H7 (cell line): ENCODE data around the gene STIL. TPM values are rescaled to one million over a fixed set of nuclear protein-coding genes. Genes with fewer than 3 reads are reported as not detected.

Experiments
- DNase-seq: peaks from one replicate; pipeline ENCODE4 v3.0.0; 2012
- H3K27me3 ChIP-seq: 2 replicates; pipeline ENCODE4 v1.6.0; 2011; ENCODE audit warnings: mild to moderate bottlenecking, low read length; ENCODE audit not compliant: control insufficient read depth, insufficient read depth
- H3K36me3 ChIP-seq: replicated peaks from 2 replicates; pipeline ENCODE4 v1.5.1; 2011; ENCODE audit warnings: low read length; ENCODE audit not compliant: control insufficient read depth, insufficient read depth
- H3K4me3 ChIP-seq: 2 replicates; pipeline ENCODE4 v1.5.1; 2011; ENCODE audit warnings: low read depth, mild to moderate bottlenecking, control low read depth, low read length, moderate library complexity; ENCODE audit not compliant: insufficient read depth
- total RNA-seq: library from RNA; depleted of rRNA; stranded (reverse); fragments of >200 nt; shearing (Covaris generic); gene quantifications from 2 replicates; pipeline ENCODE4 v1.2.3, GENCODE V29; 2014

The STIL gene
- total RNA-seq, 1 experiment from 2014 or later: 55.5 TPM

DNA sequence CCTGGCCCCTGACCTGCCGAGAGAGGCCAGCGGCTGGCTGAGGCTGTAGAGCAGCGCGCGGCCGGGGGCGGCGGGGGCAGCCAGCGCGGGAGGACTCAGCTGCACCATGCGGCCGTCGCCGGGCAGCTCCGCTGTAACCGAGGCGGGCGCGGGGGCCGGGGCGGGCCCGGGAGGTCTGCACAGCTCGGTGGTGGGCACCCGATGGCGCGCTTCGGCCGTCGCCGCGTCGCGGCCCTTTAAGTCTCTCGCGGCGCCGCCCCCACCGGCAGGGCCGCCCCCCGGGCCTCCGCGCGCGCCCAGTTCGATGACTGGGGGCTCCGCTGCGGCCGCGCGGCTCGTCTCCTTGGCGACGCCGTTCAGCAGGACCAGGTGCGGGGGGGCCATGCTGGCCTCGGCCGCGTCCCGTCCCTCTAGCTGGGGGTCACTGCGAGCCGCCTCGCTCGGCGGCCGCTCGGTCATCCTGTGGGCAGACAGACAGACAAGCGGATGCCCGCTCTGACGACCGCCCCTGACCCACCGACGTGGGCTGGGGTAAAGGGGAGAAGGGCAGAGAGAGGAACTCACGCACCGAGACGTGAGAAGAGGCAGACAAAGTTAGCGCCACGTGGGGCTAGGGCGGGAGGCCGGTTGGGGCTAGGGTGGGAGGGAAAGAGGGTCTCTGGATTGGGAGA is 88.4 kb downstream of the STIL start:
- H3K4me3 ChIP-seq: peak overlapping the region; percentile 20
- H3K27me3 ChIP-seq: peaks cover 97% of the 10 kb centered on the region
- peak; percentile 83 for DNase-seq
- no peaks in the 10 kb centered on the region for H3K36me3 ChIP-seq

DNA sequence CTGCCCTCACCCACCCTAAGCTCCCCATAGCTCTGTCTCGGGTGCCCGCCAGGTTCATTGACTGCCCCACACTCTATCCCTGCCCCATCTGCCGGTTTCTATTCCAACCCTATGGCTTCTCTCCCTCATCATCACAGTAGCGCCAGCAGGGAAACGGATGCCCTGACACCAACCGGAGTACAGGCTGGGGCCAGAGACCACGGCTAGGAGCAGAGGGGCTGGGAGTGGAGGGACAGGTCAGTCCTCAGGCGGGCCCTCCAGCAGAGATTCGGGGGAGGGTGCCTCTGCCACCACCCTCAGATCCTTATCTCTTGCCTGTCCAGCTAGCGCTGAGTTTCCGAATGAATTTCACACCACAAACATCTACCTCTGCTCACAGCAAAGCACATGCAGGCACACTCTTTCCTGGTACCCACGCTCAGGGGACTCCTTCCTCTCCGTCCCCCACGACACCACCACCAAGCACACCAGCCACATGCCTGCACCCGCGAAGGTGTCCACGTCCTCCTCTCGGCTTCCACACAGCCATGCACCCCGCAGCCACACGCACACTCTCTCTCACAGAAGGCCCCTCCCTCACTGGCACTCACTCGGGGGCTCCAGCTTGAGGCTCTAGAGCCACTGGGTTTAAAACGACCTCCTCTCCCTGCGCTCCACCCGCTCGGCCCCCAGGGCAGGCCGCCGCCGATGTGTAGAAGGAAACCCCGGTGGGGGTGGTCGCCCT is 89.1 kb downstream of the STIL start:
- DNase-seq: no peak
- H3K36me3 ChIP-seq: no peaks in the 10 kb centered on the region
- peaks cover 96% of the 10 kb centered on the region for H3K27me3 ChIP-seq
- H3K4me3 ChIP-seq: peak overlapping the region; percentile 0; the same call in 1 of the 2 replicates

DNA sequence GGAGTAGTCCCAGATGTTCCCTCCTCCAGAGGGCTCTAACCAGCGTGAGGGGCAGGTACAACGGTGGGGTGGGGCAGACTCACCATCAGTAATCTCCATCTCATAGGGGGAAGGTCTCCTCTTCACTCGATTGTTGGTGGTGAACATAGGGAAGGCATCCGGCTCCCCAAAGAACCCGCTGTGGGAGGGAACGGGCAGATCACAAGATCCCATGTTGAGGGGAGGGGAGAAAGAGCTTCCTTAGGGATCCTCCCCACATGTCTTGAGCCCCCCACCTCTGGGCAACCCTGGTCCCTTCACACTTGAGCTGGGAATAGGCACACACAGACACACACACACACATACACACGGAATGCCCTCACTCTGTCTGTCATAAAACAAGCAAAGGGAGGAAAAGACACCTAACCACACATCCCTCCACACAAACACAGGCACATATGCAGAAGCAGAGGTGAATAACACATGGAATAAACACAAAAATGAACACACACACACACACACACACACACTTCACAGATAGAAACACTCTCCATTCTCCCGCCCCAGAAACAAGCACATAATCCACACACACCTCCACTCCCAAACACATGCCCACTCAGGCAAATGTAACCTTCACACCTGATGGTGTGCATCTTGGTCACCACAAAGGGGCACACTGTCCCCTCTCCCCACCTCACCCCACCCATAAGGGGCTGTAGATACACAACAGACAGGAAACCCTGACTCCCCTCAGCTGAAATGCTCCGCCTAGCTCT is 89.8 kb downstream of the STIL start:
- Histone ChIP-seq H3K27me3 (peaks cover 92% of the 10 kb centered on the region), H3K36me3 (no peaks in the 10 kb centered on the region), H3K4me3 (no peak overlapping the region)
- DNase-seq: peak; percentile 53

DNA sequence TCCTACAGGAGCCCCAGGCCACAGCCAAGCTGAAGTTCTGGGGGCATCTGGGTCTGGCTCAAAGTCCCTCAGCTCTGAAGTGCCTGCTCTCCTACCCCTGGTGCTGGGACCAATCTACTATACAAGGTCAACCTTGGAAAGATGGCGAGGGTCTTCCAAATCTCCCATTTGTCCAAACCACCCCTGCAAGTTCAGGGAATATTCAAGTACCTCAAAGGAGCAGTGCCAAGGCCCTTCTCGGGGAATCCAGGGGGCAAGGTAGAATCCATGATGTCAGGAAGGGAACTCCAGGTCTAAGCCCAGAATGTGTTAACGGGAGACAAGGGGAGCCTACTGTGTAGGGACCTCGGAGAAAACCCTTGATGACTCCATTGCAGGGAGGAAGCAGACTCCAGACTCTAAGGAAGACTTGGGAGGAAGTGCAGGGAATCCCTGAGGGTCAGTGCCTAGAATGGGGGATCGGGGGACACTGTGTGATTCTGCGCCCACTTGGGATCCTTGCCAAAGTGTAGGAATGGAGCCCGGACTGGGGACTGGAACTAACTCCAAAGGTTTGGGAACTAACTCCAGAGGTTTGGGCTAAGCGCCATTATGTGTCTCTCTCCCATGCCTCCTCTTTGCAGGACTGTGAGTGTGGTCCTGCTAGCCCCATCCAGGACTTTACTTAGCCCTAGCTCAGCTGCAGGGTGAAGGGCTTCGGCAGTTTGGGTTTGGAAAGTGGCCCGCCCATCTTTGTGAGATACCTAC is 90.6 kb downstream of the STIL start:
- H3K27me3 ChIP-seq: peaks cover 86% of the 10 kb centered on the region

DNA sequence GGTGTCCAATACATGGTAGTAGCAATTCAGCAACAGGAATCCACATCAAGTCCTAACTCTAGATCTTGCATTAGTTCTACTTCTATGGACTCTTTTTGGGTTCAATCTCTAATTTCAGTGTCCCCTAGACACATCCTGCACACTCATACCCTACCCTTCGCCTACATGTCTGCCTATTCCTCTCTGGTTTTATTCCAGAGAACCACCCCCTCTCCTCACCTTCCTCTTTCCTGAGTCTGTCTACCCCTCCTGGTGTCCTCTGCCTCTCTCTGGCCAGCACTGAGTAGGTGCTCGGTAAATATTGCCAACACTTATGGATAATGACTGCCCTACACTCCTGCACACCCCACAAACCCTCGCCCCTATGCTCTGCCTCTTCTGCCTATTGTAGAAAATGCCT is 91.5 kb downstream of the STIL start:
- no peaks in the 10 kb centered on the region for H3K36me3 ChIP-seq
- no peak overlapping the region for H3K4me3 ChIP-seq
- DNase-seq: no peak
- peaks cover 78% of the 10 kb centered on the region for H3K27me3 ChIP-seq

More for the DNA sequence above, 90.6 kb downstream of the STIL start:
- no peak for DNase-seq
- no peak overlapping the region; the same call in 1 of the 2 replicates for H3K4me3 ChIP-seq
- H3K36me3 ChIP-seq: no peaks in the 10 kb centered on the region

DNA sequence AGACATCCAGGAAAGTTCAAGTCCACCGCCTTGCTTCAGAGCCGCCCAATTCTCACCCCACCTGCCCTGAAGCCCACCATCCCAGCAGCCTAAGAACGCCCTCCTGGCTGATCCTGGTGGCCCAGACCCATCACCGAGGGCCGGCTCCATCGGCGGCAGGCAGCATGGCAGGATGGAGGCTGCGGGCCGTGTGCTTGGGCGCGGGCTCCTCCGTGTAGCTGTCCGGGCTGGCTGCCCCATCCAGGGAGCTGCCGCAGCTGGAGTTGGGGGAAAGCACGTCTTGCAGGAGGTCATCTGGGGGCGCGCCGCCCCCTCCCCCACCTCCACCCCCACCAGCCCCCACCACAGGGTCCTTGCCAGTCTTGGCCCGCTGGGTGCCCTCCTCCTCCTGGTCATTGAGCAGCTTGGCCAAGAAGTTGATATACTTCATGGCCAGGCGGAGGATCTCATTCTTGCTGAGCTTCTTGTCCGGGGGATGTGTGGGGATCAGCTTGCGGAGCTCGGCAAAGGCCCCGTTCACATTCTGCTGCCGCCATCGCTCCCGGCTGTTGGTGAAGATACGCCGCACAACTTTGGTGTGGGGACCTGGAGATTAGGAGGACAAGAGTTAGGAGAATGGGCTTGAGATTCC is 94.2 kb downstream of the STIL start:
- Histone ChIP-seq H3K4me3 (no peak overlapping the region), H3K27me3 (peaks cover 50% of the 10 kb centered on the region), H3K36me3 (no peaks in the 10 kb centered on the region)
- no peak for DNase-seq

DNA sequence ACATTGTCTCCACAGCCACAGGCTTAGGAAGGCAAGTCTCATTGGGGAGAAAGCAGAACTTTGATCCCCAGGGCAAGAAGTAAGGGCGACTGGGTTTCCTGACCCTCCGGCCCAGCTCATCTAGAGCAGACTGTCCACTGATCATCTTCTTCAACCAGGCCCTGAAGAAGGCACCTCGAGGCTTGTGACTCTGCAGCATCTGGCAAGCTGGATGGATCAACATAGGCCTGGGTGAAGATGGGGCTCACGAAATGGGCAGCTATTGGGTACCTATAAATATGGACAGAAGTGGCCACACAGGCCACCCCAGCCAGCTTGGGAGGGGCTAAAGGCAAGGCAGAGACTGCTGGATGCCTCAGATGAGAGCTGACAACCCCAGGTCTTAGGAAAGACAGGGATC is 94.9 kb downstream of the STIL start:
- no peak overlapping the region for H3K4me3 ChIP-seq
- peaks cover 43% of the 10 kb centered on the region for H3K27me3 ChIP-seq
- no peak for DNase-seq
- no peaks in the 10 kb centered on the region for H3K36me3 ChIP-seq

DNA sequence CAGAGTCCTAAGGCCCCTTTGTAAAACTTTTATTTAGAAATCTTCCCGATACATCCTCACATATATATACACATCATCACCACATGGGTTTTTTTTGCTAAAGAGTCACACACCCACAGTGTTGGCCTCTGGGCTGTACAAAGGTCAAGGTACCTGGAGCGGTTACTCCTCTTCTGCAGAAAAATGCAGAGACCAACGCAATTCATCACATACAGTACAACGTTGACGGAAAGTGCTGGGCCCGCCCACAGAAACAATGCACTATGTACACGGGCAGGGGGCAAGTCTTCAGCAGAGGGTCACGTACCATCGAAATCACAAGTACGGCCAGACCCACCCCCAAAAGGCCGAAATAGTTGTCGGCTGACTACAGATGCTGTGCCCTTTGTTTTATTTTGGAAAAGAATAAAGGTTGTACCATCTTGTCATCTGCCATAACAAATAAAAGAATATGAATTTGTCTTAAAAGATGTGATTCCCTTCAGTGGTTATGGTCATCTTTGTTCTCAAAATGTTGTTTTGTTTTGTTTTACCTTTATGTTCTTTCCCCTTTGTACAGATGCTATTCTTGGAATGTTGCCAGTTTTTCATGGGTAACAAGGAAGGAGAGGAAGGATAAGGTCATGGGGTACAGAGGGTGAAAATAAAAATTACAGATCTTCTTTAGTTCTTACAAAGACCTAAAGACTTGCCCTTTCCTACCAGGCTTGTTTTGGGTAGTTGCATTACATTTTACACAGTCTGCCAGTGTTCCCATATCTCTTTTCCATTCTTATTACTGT is 97.5 kb downstream of the STIL start:
- Histone ChIP-seq H3K4me3 (no peak overlapping the region), H3K36me3 (no peaks in the 10 kb centered on the region), H3K27me3 (peaks cover 21% of the 10 kb centered on the region)
- no peak for DNase-seq

DNA sequence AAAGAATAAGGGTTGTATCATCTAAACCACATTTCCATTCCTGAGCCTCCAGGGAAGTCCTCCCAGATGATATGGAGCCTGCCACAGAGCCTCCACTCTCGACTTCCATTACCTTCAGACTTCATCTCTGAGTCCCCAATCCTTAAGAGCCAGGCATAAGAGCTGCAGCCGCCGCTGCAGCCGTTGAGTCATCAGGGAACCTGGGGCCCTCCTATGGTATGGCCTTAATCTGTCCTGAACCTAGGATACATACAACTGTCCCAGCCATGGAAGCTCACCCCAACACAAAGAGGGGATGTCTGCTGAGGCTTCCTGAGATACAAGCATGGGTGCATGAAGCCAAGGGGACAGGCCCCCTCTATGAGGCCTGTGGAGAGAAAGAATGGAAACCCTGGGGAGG is 98.2 kb downstream of the STIL start:
- no peak for DNase-seq
- Histone ChIP-seq H3K36me3 (no peaks in the 10 kb centered on the region), H3K27me3 (peaks cover 16% of the 10 kb centered on the region), H3K4me3 (no peak overlapping the region)

DNA sequence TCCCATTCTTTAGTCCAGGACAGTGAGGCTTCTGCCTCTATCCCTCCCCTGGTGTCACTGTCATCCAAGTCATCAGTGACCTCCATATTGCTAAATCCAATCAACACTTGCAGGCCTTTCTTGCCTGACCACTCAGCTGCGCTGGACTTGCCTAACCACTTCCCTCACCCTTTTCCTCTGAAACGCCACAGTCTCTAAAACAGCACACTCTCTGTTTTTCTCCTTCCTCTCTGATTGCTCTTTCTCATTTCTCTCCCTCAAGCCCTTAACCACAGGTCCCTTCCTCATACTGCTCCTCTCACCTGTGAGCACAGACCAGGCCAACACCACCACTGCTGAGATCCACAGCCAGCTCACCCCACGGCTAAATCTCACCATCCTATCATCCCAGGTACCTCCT is 99.4 kb downstream of the STIL start:
- no peak for DNase-seq
- peaks cover 17% of the 10 kb centered on the region for H3K27me3 ChIP-seq
- no peak overlapping the region for H3K4me3 ChIP-seq
- H3K36me3 ChIP-seq: no peaks in the 10 kb centered on the region

DNA sequence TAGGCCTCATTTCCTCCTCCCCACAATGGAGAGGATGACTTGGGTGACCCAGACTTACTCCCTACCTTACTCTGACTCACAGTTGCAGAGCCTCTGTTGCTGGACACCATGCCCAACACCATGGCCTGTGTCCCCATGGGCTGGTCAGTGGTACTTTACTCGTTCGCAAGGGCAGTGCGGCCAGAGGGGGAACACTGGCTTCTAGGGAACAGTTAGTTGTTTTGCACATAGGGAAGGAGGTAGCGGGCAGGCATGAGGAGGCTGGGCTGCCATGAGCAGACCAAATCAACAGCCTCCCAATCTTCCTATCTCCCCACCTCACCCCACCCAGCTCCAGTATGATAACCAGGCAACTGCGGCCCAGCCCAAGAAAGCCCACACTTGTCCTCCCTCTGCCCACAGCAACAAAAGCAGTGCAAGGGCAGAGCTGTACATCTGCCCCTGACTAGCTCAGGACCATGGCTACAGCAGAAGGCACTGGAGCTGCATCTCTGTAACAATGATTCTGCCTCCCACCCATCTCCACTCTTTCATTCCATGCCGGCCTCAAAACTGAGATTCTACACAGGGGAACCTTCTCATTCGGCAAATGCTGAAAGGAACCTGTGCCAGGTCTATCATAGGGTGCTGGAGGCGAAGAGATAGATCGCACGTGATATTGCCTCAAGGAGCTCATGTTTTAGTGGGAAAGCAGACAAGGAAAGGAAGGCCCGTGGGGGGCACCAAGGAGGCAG is 100.5 kb downstream of the STIL start:
- no peak overlapping the region for H3K4me3 ChIP-seq
- H3K36me3 ChIP-seq: no peaks in the 10 kb centered on the region
- peaks cover 20% of the 10 kb centered on the region for H3K27me3 ChIP-seq
- DNase-seq: no peak

DNA sequence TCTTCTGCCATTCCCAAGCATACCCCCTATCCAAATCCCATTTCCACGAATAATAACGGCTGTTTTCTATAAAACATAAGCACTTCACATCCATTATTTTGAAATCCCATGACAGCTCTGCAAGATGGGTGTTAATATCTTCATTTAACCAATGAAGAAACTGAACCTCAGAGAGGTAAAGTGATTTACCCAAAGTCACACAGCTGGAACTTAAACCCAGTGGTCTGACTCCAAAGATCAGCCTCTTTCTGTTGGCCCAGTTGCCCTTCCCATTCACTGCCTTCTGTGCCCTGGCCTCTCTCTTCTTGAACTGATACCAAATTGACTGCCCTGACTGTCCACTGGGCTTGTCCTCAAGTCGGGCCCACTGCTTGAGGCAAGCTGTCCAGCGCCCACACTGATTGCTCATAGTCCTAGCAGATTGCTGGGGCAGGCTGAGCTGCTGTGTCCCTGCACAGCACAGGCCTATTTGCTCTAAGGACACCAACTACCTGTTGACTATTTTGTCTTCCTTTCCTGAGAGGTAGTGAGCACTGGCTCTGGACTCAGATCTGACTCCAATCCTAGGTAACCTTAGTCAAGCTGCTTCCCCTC is 101.2 kb downstream of the STIL start:
- no peak for DNase-seq
- no peak overlapping the region for H3K4me3 ChIP-seq
- no peaks in the 10 kb centered on the region for H3K36me3 ChIP-seq
- H3K27me3 ChIP-seq: peaks cover 24% of the 10 kb centered on the region
